COLO829 (cell line): Measurements from ENCODE around the gene PPP2R2D.
"Not testable (repeated sequence)": the region's sequence is repeated elsewhere in the genome, so short reads cannot be mapped to it uniquely, and the experiment has no call there.

ENCODE experiments used
- DNase-seq: peaks from one replicate; pipeline ENCODE4 v3.0.0; 2012; ENCODE audit warnings: low spot score

The PPP2R2D gene

DNA sequence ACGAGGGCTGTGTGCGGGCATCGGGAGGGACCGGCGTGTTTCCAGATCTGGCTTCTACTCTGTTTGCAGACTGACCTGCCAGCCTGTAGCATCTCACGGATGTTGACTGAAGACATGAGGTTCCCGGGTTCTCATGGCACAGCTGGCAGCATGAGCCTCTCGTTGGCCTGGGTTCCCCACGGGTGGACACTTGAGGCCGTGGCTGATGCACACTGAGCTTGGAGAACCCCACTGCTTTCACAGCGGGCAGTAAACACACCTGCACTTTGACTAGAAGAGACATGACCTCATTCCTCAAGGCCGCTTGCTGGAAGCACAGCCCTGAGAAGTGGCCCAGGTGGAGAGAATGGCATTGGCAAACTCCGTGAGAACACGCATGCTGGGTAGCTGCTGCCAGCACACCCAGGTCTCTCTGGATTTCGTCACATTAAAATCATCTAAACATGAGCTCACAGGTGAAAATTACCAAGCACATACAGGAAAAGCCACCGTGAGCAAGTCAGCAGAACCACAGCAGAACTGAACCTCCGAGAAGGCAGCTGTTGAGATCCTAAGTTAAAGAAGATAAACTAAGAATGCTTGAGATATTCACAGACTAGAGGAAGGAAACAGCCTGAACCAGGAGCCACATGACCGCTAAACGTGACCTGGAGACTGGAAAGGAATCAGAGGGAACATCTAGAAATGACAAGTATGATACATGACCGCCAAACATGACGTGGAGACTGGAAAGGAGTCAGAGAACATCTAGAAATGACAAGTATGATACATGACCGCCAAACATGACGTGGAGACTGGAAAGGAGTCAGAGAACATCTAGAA is 48.4 kb downstream of the PPP2R2D start:
- DNase-seq = no peak

DNA sequence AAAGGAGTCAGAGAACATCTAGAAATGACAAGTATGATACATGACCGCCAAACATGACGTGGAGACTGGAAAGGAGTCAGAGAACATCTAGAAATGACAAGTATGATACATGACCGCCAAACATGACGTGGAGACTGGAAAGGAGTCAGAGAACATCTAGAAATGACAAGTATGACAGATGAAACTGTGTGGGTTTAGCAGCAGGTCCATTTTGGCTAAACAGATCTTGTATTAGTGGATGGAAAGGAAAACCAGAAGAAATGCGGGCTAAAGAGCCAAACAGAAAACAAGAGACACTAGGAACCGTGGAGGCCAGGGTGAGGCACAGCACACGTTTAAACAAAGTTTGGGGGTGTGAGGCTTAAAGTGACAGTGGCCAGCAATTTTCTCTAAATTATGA is 49.1 kb downstream of the PPP2R2D start:
- DNase-seq = not testable (repeated sequence)

GRCh38 chr10:131954356-131954965 is 53.7 kb downstream of the PPP2R2D start:
- no peak for DNase-seq

DNA sequence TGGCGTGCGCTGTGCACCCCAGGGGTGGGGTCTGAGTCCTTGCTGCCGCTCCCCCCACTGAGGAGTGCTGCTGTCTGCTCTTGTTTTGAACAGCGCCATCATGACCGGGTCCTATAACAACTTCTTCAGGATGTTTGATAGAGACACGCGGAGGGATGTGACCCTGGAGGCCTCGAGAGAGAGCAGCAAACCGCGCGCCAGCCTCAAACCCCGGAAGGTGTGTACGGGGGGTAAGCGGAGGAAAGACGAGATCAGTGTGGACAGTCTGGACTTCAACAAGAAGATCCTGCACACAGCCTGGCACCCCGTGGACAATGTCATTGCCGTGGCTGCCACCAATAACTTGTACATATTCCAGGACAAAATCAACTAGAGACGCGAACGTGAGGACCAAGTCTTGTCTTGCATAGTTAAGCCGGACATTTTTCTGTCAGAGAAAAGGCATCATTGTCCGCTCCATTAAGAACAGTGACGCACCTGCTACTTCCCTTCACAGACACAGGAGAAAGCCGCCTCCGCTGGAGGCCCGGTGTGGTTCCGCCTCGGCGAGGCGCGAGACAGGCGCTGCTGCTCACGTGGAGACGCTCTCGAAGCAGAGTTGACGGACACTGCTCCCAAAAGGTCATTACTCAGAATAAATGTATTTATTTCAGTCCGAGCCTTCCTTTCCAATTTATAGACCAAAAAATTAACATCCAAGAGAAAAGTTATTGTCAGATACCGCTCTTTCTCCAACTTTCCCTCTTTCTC is 55.0 kb downstream of the PPP2R2D start:
- DNase-seq = no peak

DNA sequence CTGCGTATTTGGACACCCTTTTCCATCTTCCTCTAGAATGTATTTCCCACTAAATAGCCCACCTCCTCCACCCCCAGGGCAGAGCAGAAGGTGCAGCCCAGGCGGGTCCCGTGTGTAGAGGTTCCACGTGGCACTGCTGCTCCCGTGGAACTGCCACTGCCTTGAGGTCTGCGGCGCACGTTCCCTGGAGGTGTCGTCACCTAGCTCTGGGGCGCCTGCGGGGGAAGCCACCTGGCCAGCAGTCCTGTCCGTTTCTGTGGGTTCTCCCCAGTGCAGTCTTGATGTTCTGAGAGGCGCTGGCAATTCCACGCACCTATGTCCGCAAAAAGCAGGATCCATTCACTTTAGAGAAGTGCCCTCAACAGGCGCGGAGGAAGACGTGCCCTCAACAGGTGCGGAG is 59.0 kb downstream of the PPP2R2D start:
- no peak for DNase-seq

DNA sequence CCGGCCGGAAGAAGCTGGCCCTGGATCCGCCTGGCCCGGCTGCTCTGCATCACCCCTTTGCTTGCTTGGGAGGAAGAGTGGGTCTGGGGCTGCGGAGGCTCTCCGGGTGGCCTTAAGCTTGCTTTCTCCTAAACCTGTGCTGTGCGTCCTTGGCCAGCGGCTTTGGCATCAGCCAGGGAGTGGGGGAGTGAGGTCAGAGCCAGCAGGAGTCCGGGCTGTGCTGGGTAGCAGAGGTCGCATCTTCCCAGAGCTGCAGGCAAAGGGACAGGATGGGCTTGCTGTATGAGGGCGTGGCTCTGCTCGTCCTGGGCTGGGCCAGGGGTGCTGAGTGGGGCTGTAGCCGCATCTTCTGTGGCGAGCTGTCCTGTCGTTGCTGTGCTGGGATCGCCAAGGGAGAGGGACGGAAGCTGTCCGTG is 59.8 kb downstream of the PPP2R2D start:
- DNase-seq = no peak

DNA sequence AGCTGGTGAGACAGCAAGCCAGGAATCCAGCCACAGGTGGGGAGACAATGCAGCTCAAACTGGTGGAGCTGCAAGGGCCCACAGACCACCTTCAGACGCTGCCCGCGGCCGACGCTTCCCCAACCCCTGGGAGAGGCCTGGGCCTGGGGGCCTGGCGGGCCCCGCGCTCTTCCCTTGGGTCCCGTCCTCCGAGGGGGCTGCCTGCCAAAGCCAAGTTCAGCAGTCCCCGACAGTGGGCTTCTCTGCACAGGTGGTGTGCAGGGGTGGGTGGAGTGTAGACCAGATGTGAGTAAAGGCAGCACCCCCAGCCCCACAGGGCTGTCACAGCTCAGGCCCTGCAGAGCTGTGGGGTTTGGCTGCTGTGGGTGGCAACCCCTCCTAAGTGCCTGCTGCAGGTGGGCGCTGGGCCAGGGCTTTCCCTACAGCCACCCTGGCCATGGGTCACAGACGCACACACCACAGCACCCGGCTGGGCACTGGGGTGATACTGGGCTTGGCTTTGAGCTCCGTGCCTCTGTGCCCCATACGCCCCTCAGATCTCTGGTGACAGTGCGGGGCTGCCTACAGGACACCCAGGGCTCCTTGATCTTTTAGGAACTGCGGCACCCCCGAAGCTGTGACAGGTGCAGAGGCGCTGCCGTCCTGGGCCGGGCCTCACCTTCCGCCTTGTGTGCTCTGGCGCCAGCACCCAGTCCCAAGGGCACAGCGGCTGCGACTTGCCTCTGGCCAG is 60.4 kb downstream of the PPP2R2D start:
- DNase-seq = no peak

DNA sequence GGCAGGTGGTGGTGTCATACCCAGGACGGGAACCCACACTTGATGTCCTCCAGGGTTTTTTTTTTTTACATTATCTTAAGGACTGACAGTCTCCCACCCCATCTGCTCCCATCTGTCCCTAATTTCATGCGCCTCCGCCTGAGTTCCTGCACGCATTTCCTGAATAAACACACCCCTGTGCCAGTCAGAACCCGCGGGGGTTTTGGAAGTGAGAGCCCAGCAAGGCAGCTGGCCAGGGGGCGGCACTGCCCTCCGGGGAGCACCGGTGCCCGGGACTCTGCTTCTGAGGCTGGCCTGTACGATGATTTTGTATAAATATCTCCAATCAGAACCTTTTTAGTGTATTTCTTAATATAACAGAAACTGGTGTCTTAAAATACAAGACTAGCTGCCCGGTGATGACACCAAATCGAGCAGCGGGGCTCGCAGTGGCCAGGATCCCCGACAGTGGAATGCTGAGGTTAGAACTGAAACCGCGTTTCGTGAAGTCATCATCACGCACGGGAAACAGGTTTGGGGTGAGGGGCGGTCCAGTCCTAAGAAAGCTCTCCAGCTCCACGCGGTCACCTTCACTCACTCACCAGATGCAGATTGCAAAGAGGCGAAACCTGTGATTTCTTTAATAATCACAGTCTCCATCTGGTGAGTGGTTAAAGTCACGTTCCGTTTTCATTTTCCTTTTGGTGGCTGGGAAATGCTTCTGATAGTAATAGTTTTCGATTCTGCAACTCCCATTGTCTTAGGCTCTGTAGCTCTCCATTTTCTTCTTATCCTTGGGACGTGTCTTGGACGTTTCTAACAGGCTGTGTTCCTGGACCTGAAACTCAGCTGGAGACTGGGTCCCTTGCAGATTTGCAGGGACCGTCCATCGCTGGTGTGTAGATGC is 61.2 kb downstream of the PPP2R2D start:
- no peak for DNase-seq

DNA sequence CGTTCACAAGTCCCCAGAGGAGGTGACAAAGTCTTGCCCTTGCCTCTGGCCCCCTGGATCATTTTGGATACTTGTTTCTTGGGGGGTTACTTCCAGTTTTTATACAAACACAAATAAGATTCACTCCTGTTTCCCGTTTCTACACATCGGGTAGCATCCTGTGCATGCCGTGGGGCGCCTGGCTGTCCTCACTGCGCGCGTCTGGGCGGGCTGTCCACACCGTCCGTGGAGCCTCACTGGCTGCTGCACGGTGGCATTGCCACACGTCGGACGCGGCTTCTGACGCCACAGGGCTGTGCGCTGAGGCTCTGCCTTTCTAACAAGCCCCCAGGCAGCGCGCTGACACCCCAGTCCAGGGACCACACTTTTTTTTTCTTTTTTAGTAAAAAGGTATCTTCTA is 62.5 kb downstream of the PPP2R2D start:
- no peak for DNase-seq

DNA sequence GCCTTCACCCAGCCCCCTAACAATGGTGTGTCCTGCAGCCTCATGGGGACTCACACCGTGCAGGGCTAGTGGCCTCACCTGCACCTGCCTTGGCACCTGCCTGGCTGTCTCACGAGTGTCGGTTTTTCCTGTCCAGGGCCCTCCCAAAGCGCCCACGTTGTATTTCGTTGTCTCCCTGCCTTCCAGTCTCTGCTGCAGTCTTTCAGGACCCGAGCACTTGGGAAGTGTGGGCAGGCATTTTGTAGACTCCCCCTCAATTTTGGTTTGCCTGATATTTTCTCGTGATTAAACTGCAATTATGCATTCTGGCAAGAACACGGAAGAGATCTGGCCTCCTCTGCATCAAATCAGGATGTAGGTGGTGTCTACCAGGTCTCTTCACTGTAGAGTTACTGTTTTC is 63.0 kb downstream of the PPP2R2D start:
- no peak for DNase-seq

- no peak for DNase-seq
Observed at GRCh38 chr10:131964298-131964697, 63.5 kb downstream of the PPP2R2D start.

GRCh38 chr10:131968949-131969348 is 68.1 kb downstream of the PPP2R2D start:
- no peak for DNase-seq

DNA sequence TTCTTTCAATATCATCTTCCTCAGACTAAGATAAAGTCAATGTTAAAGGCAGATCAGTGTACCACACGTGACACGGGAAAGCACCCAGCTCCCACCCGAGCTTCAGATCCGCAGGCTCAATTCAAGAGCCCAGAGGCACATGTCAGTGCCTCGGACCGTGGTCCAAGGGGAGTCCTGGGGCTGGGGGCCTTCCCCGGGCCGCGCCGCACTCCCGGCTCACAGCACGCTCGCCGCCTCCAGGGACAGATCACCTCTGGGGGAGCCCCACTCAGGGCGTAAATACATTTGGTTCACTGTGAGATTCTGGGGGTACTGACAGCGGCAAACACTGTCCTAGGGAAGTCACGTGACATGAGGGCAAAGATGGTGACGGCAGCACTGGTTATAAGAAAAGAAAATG is 70.1 kb downstream of the PPP2R2D start:
- no peak for DNase-seq

GRCh38 chr10:131971591-131971990 is 70.8 kb downstream of the PPP2R2D start:
- DNase-seq = no peak

- DNase-seq = peak; percentile 22
Observed at GRCh38 chr10:131972474-131973071, 71.8 kb downstream of the PPP2R2D start.

DNA sequence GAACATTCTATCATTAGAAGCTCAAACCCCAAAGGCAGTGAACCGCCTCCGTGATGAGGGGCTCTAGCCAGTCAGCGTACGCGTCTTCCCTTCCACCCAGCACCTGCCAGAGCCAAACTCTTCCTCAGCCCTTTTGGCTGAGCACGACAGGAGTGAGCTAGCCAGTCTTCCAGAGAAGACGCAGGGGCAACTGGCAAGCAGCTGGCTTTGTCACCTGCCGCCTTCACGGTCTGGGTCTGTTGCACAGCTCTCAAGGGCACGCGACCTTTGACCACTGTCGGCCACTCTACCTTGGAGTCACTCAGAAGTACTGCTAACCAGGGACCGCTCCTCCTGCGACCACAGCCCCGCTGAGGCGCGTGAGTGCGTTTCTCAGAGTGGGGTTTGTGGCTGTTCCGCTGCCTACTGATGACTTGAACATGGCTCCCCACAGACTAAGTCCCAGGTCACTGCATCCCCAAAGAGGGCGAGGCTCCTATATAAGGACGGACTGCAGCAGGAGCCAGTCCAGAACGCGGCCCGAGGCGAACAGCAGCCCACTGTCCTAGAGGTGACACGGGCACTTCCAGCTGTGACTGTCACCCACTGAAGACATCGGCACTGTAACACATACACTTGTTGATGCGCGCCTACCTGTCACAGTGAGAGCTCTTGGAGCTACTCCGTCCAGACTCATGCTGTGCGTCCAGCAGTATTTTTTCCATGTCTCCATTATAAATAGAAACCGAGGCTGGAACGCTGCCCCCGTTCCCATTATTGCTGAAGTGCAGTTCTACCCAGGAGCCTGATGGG is 72.5 kb downstream of the PPP2R2D start:
- no peak for DNase-seq

DNA sequence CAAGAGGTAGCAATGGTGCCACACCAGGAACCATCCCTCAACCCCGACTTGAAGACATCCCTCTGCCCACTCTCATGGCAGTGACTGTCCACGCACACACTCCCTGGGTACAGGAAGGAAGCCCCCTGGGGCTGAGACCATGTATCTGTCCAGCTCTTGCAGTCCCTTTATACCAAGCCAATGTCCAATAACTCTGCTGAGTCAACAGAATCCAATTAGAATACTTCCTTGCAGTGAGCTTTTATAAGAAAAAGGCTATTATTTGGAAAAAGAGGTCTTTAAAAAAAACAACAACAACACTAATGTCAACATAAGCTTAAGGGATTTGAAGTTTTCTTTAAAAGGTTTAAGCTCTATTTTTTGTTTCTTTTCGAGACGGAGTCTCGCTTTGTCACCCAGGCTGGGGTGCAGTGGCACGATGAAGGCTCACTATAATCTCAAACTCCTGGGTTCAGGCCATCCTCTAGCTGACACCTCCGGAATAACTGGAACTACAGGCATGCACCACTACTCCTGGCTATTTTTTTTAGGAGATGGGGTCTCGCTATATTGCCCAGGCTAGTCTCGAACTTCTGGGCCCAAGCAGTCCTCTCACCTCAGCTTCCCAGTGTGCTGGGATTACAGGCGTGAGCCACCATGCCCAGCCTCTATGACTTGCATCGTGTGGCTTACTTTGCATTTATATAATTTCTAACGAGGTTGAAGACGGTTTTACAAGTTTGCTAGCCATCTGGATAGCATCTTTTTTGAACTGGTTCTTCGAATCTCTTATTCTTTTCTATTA is 73.4 kb downstream of the PPP2R2D start:
- no peak for DNase-seq

- DNase-seq = no peak
Observed at GRCh38 chr10:131975003-131975402, 74.2 kb downstream of the PPP2R2D start.

DNA sequence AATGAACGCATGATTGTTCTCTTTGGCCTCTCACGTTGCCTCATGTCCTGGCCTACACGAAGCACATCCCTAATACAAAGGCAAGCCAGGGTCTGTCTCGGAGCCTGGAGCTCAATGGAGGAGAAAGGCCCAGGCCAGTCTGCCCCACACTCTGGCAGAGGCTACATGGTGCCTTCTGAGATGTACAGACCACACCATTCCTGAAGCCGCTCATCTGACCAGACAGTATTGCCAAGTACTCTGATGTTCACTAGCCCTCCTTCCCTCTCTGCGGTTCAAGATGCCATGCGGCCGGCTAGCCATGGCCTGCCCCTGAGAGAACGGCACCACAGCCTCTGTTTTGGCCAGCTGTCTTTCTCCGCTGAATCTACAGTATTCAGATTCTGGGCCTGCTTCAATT is 75.0 kb downstream of the PPP2R2D start:
- no peak for DNase-seq
